ENCODE measurements around the gene ZNRF3.
A peak's percentile ranks its signal among the peaks of the same experiment; 100 is the strongest.

The ZNRF3 gene

DNA sequence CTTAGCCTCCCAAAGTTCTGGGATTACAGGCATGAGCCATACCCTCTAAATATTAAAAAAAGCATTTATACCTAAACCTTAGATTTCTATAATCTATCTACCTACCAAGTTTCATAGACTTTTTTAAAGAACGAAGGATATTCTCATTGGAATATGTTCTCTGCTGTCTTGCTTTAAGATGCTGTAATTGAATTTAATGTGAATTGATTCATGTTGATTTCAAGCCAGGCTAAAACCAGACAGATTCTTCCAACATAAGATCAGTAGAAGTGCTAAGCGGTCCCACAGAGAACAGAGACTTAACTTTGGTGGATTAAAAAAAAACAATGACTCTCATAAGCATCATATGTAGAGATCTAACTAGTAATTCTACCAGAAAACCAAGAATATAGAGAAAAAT lies 203.6 kb downstream of the ZNRF3 start:
- no peak for TF ChIP-seq ZNF610 (tag by site-specific recombination; IDR thresholded peaks at IDR 0.05; ENCODE audit: borderline replicate concordance)
- no peak for TF ChIP-seq ZNF23 (tag by site-specific recombination; IDR thresholded peaks at IDR 0.05; ENCODE audit: borderline replicate concordance)
- no peaks in the 10 kb centered on the region for H3K36me3 ChIP-seq (ENCODE audit: control insufficient read depth in 2 of 2, insufficient read depth in 1 of 2, low read length in 2 of 2)
- H3K4me3 ChIP-seq (ENCODE audit: low read depth, low read length), result no peak overlapping the region
- H3K4me1 ChIP-seq (ENCODE audit: control insufficient read depth, insufficient read depth, low read length), result peaks cover 6% of the 10 kb centered on the region; the same call in 1 of the 2 replicates
- H3K27ac ChIP-seq (ENCODE audit: extremely low read depth, low read depth, low read length), result no peak overlapping the region
- POLR2A ChIA-PET, result no interaction called here
- CTCF ChIA-PET, result interaction anchor here (0.6 to 3.2 kb wide), 6 partner anchors 24 to 1038 kb away, joined by 3 to 14 read pairs (median 4); no protein-coding TSS in a partner anchor
- H3K9me3 ChIP-seq (ENCODE audit: control insufficient read depth, insufficient read depth, low read depth, low read length), result no peaks in the 10 kb centered on the region

DNA sequence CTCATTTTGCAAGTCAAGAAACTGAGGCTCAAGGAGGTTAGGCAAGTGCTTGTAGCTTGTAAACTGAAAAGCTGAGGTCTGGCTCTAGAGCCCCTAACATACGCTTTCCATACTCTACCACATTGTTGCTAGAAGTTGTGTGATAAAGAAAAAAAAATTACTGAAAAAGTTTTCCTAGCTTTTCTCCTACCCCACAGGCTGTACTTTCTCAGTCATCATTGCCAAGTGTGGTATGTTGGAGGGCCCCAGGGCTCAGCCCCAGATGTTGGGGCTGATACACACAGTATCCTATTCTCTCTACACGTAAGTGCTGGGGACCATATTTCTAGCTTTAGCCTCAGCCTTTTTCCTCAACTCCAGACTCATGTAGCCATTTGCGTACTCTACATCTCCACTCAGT lies 205.4 kb downstream of the ZNRF3 start:
- H3K27ac ChIP-seq (ENCODE audit: extremely low read depth, low read depth, low read length), result no peak overlapping the region
- H3K9me3 ChIP-seq (ENCODE audit: control insufficient read depth, insufficient read depth, low read depth, low read length), result no peaks in the 10 kb centered on the region
- no peaks in the 10 kb centered on the region for H3K36me3 ChIP-seq (ENCODE audit: control insufficient read depth in 2 of 2, insufficient read depth in 1 of 2, low read length in 2 of 2)
- H3K4me3 ChIP-seq (ENCODE audit: low read depth, low read length), result no peak overlapping the region
- peaks cover 3% of the 10 kb centered on the region; the same call in 1 of the 2 replicates for H3K4me1 ChIP-seq (ENCODE audit: control insufficient read depth, insufficient read depth, low read length)
- TF ChIP-seq, protein P1, sequence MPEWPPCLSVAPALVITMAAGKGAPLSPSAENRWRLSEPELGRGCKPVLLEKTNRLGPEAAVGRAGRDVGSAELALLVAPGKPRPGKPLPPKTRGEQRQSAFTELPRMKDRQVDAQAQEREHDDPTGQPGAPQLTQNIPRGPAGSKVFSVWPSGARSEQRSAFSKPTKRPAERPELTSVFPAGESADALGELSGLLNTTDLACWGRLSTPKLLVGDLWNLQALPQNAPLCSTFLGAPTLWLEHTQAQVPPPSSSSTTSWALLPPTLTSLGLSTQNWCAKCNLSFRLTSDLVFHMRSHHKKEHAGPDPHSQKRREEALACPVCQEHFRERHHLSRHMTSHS (tag by site-specific recombination; IDR thresholded peaks at IDR 0.05), result no peak
- no peak for TF ChIP-seq ZBTB8A (tag by site-specific recombination; IDR thresholded peaks at IDR 0.05)
- TF ChIP-seq ZNF544 (tag by site-specific recombination; IDR thresholded peaks at IDR 0.05), result no peak
- TF ChIP-seq, protein P2, sequence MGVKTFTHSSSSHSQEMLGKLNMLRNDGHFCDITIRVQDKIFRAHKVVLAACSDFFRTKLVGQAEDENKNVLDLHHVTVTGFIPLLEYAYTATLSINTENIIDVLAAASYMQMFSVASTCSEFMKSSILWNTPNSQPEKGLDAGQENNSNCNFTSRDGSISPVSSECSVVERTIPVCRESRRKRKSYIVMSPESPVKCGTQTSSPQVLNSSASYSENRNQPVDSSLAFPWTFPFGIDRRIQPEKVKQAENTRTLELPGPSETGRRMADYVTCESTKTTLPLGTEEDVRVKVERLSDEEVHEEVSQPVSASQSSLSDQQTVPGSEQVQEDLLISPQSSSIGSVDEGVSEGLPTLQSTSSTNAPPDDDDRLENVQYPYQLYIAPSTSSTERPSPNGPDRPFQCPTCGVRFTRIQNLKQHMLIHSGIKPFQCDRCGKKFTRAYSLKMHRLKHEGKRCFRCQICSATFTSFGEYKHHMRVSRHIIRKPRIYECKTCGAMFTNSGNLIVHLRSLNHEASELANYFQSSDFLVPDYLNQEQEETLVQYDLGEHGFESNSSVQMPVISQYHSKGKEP (tag by site-specific recombination; IDR thresholded peaks at IDR 0.05), result no peak
- TF ChIP-seq ZNF624 (tag by site-specific recombination; IDR thresholded peaks at IDR 0.05), result no peak
- TF ChIP-seq ZBTB20 (tag by site-specific recombination; IDR thresholded peaks at IDR 0.05), result peak; percentile 82
- TF ChIP-seq ZNF24 (tag by site-specific recombination; IDR thresholded peaks at IDR 0.05), result no peak
- CTCF ChIA-PET, result interaction anchor here (0.7 to 3.2 kb wide), 2 partner anchors 30 to 65 kb away, joined by 3 to 14 read pairs; no protein-coding TSS in a partner anchor
- POLR2A ChIA-PET, result interaction anchor here (1.0 kb wide), 1 partner anchor 10 kb away, joined by 4 read pairs; no protein-coding TSS in a partner anchor

DNA sequence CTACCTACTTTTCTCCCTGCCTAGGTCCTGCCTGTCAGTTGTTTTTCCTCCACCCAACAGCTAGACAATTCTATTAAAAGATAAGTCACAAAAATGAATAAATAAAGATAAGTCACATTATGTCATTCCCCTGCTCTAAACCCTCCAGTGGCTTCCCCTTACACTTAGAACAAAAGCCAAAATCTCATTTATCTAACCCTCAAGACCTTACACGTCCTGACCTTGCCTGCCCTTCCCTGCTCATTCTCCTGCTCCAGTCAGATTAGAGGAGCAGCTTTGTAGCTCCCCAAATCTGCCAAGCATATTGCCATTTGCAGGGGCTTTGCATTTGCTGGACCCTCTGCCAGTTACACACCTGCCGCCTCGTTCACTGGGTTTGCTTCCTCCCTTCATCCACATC lies 206.1 kb downstream of the ZNRF3 start:
- POLR2A ChIA-PET, result no interaction called here
- H3K36me3 ChIP-seq (ENCODE audit: control insufficient read depth in 2 of 2, insufficient read depth in 1 of 2, low read length in 2 of 2), result no peaks in the 10 kb centered on the region
- H3K4me3 ChIP-seq (ENCODE audit: low read depth, low read length), result no peak overlapping the region
- H3K9me3 ChIP-seq (ENCODE audit: control insufficient read depth, insufficient read depth, low read depth, low read length), result no peaks in the 10 kb centered on the region
- CTCF ChIA-PET, result interaction anchor here (3.2 kb wide), 1 partner anchor 65 kb away, joined by 14 read pairs; no protein-coding TSS in a partner anchor
- H3K27ac ChIP-seq (ENCODE audit: extremely low read depth, low read depth, low read length), result no peak overlapping the region
- H3K4me1 ChIP-seq (ENCODE audit: control insufficient read depth, insufficient read depth, low read length), result peaks cover 3% of the 10 kb centered on the region; the same call in 1 of the 2 replicates
- TF ChIP-seq ZNF423 (tag by site-specific recombination; IDR thresholded peaks at IDR 0.05) (no peak), ZNF24 (tag by site-specific recombination; IDR thresholded peaks at IDR 0.05) (no peak), ZNF623 (tag by site-specific recombination; IDR thresholded peaks at IDR 0.05) (no peak), SP3 (tag by site-specific recombination; IDR thresholded peaks at IDR 0.05) (no peak), ZNF426 (tag by site-specific recombination; IDR thresholded peaks at IDR 0.05) (no peak), KLF9 (tag by site-specific recombination; IDR thresholded peaks at IDR 0.05; ENCODE audit: low read depth) (no peak), ZBTB20 (tag by site-specific recombination; IDR thresholded peaks at IDR 0.05) (no peak)
- TF ChIP-seq, protein P3, sequence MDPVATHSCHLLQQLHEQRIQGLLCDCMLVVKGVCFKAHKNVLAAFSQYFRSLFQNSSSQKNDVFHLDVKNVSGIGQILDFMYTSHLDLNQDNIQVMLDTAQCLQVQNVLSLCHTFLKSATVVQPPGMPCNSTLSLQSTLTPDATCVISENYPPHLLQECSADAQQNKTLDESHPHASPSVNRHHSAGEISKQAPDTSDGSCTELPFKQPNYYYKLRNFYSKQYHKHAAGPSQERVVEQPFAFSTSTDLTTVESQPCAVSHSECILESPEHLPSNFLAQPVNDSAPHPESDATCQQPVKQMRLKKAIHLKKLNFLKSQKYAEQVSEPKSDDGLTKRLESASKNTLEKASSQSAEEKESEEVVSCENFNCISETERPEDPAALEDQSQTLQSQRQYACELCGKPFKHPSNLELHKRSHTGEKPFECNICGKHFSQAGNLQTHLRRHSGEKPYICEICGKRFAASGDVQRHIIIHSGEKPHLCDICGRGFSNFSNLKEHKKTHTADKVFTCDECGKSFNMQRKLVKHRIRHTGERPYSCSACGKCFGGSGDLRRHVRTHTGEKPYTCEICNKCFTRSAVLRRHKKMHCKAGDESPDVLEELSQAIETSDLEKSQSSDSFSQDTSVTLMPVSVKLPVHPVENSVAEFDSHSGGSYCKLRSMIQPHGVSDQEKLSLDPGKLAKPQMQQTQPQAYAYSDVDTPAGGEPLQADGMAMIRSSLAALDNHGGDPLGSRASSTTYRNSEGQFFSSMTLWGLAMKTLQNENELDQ (tag by site-specific recombination; IDR thresholded peaks at IDR 0.05; ENCODE audit: low read depth), result no peak
- TF ChIP-seq, protein P4, sequence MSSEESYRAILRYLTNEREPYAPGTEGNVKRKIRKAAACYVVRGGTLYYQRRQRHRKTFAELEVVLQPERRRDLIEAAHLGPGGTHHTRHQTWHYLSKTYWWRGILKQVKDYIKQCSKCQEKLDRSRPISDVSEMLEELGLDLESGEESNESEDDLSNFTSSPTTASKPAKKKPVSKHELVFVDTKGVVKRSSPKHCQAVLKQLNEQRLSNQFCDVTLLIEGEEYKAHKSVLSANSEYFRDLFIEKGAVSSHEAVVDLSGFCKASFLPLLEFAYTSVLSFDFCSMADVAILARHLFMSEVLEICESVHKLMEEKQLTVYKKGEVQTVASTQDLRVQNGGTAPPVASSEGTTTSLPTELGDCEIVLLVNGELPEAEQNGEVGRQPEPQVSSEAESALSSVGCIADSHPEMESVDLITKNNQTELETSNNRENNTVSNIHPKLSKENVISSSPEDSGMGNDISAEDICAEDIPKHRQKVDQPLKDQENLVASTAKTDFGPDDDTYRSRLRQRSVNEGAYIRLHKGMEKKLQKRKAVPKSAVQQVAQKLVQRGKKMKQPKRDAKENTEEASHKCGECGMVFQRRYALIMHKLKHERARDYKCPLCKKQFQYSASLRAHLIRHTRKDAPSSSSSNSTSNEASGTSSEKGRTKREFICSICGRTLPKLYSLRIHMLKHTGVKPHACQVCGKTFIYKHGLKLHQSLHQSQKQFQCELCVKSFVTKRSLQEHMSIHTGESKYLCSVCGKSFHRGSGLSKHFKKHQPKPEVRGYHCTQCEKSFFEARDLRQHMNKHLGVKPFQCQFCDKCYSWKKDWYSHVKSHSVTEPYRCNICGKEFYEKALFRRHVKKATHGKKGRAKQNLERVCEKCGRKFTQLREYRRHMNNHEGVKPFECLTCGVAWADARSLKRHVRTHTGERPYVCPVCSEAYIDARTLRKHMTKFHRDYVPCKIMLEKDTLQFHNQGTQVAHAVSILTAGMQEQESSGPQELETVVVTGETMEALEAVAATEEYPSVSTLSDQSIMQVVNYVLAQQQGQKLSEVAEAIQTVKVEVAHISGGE (tag by site-specific recombination; conservative IDR thresholded peaks at IDR 0.05; ENCODE audit: low read depth), result no peak
- TF ChIP-seq, protein P5, sequence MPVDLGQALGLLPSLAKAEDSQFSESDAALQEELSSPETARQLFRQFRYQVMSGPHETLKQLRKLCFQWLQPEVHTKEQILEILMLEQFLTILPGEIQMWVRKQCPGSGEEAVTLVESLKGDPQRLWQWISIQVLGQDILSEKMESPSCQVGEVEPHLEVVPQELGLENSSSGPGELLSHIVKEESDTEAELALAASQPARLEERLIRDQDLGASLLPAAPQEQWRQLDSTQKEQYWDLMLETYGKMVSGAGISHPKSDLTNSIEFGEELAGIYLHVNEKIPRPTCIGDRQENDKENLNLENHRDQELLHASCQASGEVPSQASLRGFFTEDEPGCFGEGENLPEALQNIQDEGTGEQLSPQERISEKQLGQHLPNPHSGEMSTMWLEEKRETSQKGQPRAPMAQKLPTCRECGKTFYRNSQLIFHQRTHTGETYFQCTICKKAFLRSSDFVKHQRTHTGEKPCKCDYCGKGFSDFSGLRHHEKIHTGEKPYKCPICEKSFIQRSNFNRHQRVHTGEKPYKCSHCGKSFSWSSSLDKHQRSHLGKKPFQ (tag by site-specific recombination; IDR thresholded peaks at IDR 0.05), result no peak
- TF ChIP-seq, protein P6, sequence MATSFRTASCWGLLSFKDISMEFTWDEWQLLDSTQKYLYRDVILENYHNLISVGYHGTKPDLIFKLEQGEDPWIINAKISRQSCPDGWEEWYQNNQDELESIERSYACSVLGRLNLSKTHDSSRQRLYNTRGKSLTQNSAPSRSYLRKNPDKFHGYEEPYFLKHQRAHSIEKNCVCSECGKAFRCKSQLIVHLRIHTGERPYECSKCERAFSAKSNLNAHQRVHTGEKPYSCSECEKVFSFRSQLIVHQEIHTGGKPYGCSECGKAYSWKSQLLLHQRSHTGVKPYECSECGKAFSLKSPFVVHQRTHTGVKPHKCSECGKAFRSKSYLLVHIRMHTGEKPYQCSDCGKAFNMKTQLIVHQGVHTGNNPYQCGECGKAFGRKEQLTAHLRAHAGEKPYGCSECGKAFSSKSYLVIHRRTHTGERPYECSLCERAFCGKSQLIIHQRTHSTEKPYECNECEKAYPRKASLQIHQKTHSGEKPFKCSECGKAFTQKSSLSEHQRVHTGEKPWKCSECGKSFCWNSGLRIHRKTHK (tag by site-specific recombination; IDR thresholded peaks at IDR 0.05), result no peak
